Stimulated activated naive CD8-positive, alpha-beta T cell treated with anti-CD3 and anti-CD28 coated beads, Interleukin-15, Interleukin-2, amounts not matched to agents 100 U/mL and 50 U/mL, for 24 hours (primary cell): Measurements from ENCODE around the gene HCN4.
"Not testable (repeated sequence)": the region's sequence is repeated elsewhere in the genome, so short reads cannot be mapped to it uniquely, and the experiment has no call there.

Source experiments
- ATAC-seq: fragments of 150-1000 bp; cut with Tn5 transposase; one replicate; pipeline ENCODE4 v1.10.0; 2021
- DNase-seq: peaks from one replicate; pipeline ENCODE4 v3.0.0; 2021

The HCN4 gene

DNA sequence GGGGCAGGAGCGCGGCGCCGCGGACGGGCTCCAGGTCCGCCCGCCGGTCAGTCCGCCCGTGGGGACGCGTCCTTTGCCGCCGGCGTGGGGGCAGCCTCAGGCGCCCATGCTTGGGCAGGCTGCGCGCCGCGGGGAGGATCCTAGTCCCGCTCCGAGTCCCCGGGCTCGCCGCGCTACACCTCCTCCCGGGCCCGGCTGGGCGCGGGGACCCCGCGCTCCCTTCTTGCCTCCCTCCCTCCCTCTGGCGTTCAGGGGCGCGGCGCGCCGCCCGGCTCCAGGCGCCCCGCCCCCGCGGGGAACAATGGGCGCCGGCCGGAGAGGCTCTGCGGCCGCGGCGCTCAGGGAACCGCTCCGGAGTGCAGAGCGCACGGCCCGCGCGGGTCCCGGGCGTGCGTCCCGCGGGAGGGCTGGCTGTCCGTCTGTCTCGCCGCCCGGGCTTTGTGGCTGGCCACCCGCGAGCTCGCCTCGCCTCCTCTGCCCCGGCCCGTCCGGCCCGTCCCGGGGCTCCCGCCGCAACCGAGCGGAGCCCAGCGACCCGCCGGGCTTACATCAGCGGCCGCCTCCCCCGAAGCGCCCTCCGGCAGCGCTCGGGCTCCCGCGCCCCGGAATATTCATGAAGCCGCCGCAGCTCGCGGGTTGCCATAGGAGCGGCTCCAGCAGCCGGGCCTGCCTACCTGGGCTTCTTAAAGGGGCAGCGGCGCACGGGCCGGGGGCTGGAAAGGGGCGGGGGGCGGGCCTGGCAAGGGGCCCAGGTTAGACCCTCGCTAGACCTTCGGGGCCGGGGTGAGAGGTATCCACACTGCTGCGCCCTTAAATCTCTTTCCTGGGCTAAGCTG is at the start of gene HCN4:
TSS of gene HCN4 (minus strand) at position 658 of the 836 bp plus-strand sequence. CDS start 688 bp downstream, outside the sequence.
- DNase-seq, result no peak
- no peak for ATAC-seq

DNA sequence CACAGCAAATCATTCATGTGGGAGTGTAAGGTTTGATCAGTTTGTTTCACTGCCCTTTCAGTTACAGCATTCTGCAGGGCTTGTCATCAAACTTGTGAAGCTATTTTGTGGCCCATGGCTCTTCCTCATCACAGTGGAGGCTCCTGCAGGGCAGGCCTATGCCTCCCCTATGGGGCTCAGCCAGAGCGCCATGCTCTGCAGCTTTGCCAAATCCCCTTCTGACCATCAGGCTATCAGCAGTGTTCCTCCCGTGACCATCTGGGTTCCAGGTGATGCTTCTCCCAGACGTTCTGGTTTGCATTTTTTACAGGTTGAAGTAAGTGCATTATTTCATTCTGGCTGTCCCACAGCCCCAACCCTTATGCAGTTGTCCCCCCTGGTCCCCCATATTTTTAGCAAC is 46.1 kb upstream of the HCN4 start:
- DNase-seq (no peak), ATAC-seq (no peak)

DNA sequence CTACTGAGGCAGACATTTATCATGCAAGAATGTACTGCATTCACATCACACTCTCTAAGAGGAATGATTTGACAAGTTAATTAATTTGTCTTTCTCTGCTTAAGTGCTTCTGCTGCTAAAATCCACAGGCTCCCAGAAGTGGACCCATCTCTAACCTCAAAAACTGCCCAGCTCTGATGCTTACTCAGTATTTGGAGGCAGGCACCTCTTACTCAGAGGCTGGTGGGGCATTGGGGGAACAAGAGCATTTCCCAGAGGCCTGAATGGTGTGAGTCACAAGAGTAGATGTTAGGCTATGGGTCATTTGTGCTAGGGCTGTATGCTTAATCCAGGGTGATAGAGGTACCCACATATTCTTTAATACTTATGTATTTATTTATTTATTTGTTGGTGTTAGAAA is 34.4 kb upstream of the HCN4 start:
- DNase-seq (no peak), ATAC-seq (no peak)

DNA sequence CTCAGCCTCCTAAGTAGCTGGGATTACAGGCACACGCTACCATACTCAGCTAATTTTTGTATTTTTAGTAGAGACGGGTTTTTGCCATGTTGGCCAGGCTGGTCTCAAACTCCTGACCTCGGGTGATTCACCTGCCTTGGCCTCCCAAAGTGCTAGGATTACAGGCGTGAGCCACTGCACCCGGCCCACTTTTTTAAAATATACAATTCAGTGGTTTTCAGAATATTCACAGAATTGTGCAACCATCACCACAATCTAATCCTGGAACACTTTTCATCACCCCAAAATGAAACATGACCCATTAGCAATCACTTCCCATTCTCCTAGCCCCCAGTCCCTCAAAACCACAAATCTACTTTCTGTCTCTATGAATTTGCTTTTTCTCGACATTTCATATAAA is 31.5 kb upstream of the HCN4 start:
- not testable (repeated sequence) for ATAC-seq

DNA sequence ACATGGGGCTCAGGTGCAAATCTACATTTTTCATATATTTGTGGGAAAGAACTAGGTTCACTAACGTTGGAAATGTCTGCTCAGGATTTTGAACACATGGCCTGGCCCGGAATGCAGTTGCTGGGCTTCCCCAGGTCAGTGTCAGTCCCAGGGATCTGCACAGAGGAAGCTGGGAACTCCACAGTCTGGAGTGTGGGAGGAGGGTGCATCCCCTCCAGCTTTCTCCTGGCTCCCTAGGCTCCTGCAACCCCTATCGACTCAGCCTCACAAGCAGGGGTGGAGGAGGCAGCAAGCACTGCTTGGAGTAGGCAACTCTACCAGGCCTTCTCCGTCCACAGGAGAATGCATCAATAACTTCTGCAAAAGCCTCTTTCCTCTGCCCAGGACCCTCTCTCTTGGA is 30.1 kb upstream of the HCN4 start:
- ATAC-seq, result no peak
- no peak for DNase-seq

More for the DNA sequence above, 31.5 kb upstream of the HCN4 start:
- not testable (repeated sequence) for DNase-seq

DNA sequence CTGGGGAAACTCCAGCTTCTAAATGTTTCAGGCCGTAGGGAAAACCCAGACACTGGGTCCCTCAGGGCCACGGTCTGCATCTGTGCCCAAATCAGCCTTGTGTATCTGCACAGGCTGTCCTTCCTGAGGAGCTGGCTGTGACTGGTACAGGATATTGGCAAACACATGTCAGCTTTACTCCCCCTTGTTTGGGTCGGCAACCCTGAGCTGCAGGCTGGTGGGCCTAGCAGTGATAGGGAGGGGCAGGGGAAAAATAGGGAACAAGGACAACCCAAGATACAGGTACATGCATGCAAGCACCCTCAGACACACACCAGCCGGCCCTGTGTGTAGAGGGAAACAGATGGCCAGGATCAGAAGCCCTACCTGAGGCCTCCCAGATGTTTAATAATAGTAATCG is 28.7 kb upstream of the HCN4 start:
- ATAC-seq, result no peak
- no peak for DNase-seq

DNA sequence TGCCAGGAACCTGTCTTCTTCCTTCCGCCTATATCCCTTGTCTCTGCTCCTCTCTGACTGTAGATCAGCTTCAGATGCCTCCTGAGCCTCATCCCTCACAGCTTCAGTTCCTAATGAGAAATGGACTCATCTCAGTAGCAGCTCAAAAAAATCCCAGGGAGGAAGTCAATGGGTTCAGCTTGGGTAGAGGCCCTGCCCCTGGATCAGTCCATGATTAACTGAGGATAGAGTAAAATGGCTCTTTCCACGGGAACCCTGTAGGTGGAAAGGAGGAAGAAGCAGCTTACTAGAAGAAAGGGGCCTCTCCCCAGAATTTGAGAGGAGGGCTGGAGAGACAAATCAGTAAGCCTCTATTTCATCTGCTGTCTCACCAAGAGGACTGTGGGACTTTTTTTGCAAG is 26.9 kb upstream of the HCN4 start:
- DNase-seq, result no peak
- ATAC-seq, result no peak

DNA sequence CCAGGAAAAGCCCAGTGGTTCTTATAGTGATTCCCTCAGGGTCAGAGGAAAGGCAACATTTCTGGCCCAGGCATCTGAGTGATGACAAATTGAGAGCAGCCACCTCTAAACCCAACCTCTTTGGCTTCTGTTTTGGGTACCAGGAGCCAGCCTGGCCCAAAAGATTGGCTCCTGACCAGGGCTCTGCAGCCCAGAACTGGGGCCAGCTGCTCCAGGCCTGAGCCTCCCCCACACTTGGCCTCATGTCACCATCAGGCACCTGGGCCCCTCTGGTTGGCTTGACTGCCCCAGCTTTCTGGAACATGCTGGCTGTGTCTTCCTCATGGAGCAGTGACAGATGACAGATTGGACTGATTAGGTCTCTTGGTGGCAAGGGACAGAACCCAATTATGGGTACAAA is 26.0 kb upstream of the HCN4 start:
- no peak for DNase-seq

DNA sequence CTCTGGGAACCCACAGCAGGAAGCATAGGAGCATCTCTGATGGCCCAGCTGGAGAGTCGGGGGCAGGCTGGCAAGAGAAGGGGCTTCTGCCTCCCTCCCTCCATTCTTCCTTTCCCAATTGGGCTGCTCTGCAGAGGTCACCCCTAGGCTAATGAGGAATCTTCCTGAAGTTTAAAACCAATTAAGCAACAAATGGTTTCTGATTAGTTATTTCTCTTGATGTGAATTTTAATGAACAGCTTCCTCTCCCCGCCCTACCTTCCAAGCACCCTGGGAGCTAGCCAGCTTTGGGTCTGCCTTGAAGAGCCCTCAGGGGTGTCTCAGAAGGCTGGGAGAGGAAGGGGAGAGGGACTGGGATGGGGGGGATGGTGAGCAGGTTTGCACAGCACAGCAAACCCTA is 24.6 kb upstream of the HCN4 start:
- no peak for DNase-seq

More for the DNA sequence above, 26.0 kb upstream of the HCN4 start:
- ATAC-seq, result no peak

DNA sequence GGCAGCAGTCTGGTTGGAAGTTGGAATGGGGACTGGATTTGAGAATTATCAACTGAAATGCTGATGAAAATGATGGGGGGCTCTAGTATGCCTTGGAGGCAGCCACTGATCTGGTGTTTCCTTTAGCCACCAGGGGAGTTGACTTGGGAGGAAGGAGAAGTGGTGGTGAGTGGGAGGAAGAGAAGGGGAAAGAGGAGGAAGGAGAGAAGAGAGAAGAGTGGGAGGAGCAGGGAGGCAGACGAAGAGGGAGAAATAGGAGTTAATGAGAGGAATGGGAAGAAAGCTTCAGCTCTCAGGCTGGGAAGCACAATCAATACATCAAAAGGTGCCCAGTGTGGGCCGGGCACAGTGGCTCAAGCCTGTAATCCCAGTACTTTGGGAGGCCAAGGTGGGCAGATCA is 23.3 kb upstream of the HCN4 start:
- ATAC-seq (no peak), DNase-seq (no peak)

More for the DNA sequence above, 24.6 kb upstream of the HCN4 start:
- no peak for ATAC-seq

DNA sequence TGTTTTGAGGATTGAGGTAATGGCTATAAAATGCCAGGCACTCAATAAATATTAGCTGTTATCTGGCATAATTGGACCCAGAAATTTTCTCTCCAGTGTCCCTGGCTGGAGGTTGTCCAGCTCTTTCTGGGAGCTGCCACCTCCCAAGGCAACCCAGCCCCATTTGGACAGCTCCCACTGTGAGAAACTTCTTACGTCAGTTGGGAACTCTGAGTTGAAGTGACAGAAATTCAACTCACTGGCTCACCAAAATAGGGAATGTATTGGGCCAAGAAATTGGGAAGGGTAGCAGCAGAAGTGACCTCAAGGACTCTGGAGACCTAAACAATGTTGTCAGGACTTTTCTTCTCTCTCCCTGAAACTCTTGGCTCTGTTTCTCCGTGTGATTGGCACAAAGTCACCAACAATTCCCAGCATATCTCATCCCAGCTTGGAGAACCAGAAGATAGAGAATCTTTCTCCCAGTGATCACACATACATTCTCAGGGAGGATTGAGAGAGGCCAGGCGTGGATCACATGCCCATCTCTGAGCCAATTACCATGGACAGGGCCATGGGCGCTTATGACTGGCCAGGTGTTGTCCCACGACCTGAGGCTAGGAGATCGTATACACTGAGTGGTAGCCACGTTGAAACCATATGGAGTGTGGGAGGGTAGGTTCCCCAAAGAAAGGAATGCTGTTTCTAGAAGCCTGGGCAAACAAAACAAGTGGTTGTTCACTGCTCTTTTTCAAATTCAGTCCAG is 22.5 kb upstream of the HCN4 start:
- DNase-seq (no peak), ATAC-seq (no peak)

DNA sequence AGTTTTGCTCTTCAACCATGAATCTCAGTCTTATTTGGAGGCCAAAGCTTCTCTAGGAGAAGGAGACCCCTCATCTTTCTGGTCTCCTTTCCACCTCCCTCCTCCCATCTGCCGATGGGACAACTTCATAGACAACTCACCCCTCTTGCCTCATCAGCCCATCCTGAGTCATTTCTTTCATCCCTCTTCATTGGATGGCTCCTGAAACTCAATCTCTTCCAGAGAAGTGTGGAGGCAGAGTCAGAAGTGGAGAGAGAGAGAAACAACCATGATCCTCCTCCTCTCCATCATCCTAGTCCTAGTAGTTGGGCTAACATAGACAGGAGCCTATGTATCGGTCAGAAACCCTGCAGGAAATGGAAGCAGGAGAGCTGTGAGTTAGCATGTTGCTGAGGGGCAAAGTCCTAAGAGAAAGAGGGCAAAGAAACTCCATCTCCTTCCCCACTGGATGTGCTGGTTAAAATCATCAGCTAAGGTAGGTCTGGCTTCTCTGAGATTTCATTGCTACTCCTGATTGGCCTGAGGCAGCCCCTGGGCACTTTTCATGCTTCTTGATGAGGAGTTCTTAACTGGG is 21.3 kb upstream of the HCN4 start:
- DNase-seq (no peak), ATAC-seq (no peak)

DNA sequence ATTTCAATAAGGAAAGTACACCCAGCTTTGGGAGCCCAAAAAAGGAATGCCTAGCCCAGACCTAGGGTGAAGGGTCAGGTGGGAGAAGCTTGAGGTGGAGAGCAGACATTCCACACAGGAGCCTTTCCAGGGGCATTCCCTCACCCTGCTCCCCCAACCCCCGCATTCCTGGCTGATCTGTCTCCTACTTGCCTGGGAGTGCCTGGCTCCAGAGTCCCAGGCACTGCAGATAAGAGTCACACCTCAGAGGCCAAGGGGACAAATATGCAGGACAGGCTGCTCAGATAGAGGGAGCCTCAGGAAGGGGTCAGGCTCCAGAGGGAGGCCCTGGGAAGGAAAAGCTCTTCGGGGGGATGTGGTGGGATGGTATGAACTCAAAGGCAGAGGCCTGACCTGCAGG is 20.8 kb upstream of the HCN4 start:
- DNase-seq (no peak), ATAC-seq (no peak)

DNA sequence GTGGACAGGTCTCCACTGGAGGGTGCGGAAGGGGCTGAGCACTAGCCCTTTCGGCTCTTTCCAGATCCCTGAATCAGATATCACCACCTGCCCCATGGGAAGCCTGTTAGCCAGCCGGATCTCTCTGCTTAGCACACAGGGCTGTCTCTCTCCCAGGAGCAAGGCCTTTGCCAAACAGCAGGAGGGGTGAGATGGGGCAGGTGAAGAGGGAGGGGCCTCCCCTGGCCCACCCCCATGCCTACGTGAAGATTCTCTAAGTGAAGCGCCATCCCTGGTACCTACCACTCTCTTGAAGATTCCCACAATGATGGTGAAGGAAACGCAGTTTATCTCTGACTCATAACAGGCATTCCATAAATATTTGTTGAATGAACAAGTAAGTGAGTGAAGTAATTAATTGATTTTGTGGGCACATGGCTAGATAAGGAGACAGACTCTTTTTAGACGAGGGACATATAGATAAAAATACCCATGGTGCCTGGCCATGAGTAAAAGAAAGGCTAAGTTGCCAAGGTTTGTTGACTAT is 19.6 kb upstream of the HCN4 start:
- DNase-seq (no peak), ATAC-seq (no peak)

DNA sequence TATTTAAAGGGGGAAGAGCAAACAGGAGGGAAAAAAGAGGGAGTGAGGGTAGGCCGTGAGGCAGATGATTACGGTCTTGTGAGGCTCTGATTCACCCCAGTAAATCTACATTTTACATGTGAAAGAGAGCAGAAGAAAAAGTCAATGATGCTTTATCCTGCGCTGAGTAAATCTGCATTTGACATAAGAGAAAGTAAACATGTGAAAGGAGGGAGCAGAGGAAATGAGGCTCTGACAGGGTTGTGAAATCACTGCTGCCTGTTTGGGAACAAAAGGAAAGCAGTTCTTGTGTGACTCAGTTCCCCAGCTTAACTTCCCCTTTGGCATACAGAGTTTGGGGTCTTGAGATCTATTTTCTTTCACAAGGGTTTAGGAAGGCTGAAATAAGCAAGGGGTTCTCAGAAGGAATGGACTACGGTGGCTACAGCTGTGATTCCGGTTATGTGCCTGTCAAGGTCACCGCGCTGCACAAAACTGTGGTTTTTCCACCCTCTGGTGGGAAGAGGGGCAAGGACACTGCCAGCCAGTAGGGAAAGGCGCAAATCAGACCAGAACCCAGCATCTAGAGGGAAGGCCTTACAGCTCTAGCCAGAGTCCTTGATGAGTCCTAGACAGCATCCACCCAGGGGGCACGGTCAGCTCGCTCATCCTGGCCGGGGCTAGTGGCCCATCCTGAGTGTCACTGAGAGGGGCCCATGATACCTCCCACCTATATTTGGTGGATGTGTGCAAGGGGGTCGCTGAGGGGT is 18.9 kb upstream of the HCN4 start:
- no peak for DNase-seq

DNA sequence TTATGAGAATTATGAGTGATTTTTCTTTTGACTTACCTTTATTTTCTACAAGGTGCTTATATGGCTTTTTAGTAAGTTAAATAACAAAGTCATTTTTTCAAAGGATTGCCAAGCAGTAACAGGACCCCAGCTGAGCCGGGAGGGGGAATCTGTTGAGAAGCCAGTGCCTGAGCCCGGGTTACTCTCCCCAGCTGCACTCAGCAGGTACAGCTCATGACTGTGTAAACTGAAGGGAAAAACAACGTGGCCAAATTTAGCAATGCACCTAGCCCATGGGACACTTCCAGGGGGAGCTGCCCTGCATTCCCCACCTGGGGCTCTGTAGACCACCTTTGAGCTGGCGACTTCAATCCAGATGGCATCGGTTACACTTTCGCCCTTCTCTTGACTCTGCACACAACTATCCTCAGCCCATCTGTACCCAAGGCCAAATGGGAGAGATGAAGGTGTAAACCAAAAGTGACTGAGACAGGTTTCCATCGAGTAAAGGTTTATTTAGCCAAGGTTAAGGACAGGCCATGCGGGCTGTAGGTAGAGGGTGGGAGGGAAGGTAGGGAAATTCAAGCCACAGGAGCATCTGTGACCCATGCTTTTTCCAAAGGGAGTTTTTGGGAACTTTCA is 18.2 kb upstream of the HCN4 start:
- no peak for ATAC-seq
- DNase-seq, result no peak

More for the DNA sequence above, 18.9 kb upstream of the HCN4 start:
- no peak for ATAC-seq

DNA sequence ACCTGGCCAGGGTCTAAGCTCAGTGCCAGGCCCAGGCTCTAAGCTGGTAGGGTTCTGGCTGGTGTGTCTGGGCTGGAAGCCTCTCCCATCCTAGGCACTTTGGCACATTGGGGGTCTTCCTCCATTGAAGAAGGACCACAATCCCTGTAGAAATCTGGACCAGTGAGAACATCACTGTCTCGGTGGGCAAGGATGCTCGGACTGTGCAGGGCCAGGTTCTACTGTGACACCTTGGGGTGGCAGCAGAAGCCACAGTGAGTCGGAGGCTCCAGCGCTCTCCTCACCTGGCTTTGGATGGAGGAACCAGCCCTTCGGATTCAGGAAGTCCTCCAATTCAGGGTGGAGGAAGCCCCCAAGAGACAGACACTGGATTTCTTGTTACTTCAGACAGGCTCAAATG is 17.5 kb upstream of the HCN4 start:
- DNase-seq (no peak), ATAC-seq (no peak)

DNA sequence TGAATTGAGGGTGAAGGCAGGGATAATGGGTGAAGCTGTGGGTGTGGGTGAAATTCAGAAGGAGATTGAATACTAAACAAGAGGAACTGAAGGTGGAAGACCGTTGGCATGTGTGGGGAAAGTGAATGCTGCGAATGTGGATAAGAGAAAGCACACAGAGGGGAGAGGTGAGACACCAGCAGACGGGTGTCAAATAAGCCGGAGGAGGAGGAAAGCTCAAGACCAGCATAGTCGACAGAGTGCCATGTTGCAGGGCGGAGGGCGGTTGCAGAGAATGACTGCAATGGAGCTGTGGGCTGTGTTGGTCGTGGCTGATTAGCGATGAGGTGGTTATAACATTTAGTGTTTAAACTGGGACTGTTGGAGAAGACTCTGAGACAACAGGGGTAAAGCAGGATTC is 16.4 kb upstream of the HCN4 start:
- DNase-seq (no peak), ATAC-seq (no peak)

DNA sequence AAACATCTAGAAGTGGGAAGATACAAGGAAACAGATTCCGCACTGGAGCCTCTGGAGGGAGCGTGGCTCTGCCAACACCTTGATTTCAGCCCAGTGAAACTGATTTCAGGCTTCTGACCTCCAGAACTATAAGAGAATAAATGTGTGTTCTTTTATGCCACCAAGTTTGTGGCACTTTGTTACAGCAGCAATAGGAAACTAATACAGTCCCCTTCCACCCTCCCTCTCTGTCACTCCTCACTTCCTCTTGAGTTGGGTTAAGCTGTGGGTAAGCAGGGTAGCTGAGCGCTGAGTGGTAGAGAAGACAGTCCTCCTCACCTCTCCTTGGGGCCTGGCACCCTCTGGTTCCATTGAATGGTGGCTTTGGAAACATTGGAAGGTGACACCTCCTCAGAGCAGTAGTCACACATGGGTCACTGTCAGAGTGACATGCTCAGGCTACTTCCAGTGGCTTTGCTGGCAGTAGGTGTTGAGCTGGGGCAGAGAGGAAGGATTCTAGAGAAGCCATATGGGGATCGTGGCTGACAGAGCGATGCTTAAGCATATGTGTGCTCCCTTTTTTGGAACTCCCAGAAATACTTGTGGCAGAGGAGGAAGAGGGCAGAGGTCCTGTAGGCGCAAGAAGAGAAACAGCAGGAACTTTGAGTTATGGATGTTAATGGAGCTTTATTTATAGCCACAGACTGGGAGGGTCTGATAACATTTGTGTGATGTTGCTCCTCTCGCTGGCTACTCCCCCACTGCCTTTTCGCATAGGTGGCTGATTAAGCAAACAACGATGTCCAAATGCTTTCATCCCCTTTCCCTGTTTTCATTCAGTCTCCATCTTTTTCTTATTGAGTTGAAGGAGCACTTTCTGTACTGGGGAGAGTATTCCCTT is 14.8 kb upstream of the HCN4 start:
- ATAC-seq (no peak), DNase-seq (no peak)

DNA sequence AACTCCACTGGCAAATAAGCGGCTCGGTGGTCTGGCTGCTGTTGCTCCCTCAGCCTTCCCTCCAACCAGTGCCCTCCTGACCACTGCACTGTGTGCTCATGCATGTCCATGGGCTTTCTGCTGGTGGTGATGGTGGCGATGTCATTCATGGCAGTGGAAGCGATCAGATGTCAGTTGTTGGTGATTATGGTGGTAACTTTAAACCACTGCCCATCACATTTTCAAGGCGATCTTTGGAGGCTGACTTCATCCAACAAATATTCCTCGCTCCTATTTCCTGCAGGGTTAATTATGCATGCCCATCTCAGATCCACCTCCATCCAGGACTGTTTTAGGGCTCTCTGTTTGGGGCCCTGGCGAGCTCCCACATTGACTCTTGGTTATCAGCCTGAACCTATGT is 13.4 kb upstream of the HCN4 start:
- no peak for ATAC-seq
- no peak for DNase-seq

DNA sequence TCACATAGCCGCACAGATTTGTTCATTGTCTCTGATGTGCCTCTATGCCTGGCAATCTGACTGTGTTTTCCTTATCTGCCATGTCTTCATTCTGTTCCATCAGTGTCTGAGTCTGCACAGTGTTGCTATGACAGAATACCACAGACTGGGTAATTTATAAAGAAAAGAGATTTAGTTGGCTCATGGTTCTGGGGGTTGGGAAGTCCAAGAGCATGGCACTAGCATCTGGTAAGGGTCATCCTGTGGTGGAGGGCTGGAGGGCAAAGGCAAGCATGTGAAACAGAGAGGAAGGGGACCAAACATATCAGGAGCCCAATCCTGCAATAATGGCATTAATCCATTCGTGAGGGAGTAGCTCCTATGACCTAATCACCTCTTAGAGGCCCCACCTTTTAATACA is 11.9 kb upstream of the HCN4 start:
- ATAC-seq, result no peak
- DNase-seq, result no peak
